CD4-positive, alpha-beta T cell treated with Interleukin-15 for 4 hours (primary cell): ENCODE data around the gene BLCAP.

Experiments
- DNase-seq: peaks from one replicate; pipeline ENCODE4 v3.0.0-alpha.2; 2020; ENCODE audit warnings: low spot score

BLCAP gene

GRCh38 chr20:37529214-37529967, 1.7 kb upstream of the BLCAP start:
- no peak for DNase-seq

- DNase-seq = no peak
These were observed 954 bp upstream of the BLCAP start for GRCh38 chr20:37528446-37529213.

DNA sequence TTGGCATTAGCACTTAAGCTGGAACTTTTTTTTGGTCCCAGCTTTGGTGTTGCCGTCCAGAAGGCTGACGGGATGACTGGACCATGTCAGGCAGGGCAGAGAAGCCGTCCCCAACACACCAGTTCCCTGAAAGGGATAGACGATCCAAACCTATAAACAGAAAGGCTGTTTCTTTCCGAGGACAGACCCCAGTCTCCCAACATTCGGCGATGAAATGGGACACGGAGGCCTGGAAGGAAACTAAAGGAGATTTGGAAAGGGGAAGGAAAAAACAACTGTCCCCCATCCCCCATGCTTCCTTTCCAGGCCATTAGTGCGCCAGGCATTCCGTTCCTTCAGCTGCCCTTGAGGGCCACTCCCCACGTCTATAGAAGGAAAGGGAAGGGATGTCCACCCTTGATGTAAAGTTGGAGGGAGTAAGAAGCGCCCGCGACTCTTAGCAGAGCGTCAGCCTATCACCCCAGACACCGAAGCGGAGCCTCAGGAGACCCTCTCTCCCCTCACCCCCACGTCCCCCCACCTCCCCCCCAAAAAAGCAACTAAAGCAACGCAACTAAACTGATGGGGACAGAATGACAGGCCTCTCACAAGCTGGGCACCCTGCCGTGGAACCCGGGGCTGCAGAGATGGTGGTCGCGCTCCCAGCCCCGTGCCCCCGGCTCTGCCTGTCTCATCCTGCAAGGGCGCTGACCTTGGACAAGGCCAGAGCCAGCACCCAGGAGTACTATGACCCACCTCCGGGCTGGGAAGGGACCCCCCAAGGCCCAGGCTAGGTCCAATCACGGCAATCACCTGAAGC, 638 bp downstream of the BLCAP start:
- DNase-seq = no peak

GRCh38 chr20:37526238-37526838, 1.3 kb downstream of the BLCAP start:
- DNase-seq = no peak

- no peak for DNase-seq
These were observed 1.9 kb downstream of the BLCAP start for GRCh38 chr20:37525810-37526209.

DNA sequence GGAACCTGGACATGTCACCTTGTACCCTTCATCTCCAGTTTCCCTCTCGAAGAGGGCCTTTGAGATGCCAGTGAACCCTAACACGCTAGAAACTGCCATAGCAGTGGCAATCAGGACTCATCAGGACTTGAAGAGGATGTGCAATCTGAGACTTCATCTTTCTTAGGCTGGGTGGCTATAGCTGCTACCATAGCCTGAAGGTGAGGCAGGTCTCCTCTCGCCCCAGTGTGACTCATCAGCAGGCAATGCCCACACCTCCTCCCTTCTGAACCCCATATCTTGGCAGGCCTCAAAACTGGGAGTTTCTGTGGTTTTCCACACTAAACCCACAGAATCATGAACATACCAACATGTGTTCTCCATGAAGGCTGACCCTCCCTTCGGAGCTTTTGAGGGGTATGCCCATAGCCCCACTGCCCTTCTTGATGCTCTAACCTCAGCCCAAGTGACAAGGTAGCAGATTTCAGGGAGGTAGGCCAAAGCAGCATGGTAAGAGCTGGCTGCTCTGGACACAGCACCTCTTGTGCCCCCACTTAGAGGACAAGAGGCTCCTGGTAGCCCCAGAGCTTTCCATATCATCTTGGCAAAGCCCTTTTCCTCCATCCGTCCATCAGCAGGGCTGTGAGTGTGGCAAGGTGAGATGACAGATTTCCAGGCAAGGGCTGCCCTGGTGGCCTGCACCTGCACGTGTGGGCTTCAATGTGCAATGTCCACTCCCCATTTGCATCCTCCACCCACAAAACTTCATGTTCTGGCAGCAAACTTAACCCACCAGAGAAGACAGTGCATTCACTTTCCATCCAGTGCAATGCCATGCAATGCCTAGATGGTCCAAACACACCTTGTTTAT, 2.6 kb downstream of the BLCAP start:
- DNase-seq = peak; percentile 42

GRCh38 chr20:37523911-37524700, 3.6 kb downstream of the BLCAP start:
- DNase-seq = no peak

DNA sequence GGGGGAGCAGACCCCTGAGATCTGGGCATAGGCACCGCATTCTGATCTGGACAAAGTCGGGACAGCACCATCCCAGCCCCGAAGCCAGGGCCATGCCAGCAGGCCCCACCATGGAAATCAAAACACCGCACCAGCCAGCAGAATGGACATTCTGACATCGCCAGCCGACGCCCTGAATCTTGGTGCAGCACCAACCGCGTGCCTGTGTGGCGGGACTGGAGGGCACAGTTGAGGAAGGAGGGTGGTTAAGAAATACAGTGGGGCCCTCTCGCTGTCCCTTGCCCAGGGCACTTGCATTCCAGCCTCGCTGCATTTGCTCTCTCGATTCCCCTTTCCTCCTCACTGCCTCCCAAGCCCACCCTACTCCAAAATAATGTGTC, 4.7 kb downstream of the BLCAP start:
- no peak for DNase-seq

DNA sequence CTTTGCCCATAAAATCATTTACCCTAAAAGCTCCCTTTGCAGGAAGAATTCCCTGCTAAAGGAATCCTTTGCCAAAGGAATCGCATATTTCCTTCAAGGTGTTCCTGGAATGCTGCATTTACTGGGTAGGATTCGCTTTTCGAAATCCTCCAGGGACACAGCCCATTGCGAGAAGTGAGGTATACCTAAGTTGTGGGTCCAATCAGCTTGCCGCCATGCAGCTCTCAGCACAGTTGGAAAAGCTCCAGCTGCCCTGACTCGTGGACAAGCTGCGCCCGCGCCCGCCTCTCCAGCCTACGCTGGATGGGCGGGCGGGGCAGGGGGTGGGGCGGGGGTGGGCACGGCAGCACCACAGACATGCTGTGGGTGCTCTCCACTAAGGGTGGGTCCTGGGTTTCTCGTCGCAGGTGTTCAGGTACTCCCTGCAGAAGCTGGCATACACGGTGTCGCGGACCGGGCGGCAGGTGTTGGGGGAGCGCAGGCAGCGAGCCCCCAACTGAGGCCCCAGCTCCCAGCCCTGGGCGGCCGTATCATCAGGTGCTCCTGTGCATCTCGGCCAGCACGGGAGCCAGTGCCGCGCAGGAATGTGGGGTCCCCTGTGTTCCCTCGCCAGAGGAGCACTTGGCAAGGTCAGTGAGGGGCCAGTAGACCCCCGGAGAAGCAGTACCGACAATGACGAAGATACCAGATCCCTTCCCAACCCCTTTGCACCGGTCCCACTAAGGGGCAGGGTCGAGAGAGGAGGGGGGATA, 5.2 kb downstream of the BLCAP start:
- no peak for DNase-seq

DNA sequence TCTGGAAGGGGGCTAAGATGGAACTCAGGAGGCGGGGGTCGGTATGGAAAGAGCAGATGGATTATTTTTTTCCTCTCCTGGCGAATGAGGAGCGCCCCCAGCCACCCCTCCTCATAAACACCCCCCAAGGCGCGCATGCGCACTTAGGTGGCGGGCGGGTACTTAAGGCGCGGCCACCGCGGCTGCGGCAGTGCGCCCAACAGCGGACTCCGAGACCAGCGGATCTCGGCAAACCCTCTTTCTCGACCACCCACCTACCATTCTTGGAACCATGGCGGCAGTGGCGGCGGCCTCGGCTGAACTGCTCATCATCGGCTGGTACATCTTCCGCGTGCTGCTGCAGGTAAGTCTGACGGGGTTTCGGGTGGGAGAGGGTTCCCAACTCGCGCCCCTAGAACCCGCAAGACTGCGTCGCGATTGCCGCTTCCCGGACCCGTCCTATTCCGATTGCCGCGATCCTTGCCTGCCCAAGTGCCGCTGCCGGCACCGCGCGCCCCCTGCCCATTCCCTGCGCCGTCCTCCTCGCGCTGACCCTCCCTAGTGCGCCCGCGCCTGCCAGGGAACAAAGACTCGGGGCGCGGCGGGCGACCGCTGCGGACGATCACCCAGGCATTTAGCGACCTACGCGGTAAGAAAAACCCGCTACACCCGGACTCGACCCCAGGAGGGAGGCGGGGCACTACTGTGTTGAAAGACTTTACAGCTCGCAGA, 6.5 kb downstream of the BLCAP start, which contains the start of gene NNAT:
NNAT (plus strand) TSS at position 190 of the 711 bp plus-strand sequence; CDS start at position 272, 82 bp downstream.
- DNase-seq = no peak

DNA sequence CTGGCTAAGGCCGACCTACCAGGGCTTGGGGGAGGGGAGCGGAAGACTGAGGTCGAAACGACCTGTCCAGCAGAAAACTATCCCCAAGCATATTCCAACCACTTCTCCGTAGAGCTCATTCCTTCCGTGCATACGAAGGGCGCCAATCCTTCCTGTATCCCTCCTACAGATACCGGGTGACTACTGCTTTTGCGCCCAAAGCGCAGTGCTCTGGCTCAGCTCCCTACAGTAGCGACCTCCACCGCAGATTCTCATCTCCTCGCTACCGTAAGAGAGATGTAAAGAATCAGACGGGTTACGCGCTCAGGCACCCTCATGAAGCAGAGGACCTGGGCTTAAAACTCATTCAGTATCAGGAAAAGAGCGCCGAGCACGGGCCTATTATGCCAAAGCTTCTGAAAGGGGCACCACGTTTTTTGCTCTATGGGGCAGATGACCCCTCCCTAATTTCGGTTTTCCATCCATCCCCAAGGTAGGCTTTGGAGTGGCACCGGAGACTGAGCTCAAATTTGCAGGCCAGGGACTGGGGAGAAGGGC, 7.2 kb downstream of the BLCAP start:
- no peak for DNase-seq

DNA sequence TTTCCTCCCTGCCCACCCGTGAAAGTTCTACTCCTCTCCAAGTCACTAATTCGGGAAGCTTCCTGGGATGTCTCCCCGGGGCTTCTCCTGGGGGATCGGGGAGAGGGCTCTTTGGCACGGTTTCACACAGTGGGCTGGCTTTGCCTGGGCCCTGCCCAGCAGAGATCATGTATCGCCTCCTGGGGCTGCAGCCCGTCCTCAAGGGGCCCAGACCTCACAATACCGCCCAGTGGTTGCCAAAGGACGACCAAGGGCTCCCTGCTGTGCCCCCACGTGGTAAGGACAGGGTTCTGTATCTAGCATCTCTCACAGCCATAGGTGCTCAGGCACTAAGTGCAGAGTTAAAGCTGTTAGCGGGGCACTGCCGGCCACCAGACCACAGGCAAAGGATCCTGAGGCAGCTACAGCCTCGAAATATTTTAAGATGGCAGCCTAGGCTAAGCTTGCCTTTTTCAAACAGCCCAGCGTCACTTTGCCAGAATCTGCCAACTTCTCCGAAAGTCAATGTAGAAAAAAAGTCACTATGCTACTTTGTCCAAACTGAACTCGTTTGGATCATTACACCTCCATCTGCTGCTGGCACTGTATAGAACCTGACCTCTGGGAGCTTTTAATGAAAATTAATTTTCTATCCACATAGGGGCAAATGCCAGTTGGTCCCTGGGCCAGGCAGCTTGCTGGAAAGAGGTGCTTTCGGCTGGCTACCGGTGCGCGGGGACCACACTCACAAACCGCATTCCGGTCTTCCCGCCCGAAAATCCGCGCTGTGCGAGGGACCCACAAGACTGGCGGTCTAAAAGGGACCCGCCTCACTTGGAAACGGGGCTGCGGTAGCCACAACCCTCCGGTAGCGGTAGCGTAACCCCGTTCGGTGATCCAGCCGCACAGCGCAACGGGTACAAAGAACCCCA, 7.9 kb downstream of the BLCAP start:
- DNase-seq = no peak

GRCh38 chr20:37518606-37519507, 8.8 kb downstream of the BLCAP start:
- no peak for DNase-seq

- no peak for DNase-seq
These were observed 9.6 kb downstream of the BLCAP start for GRCh38 chr20:37518059-37518458.

DNA sequence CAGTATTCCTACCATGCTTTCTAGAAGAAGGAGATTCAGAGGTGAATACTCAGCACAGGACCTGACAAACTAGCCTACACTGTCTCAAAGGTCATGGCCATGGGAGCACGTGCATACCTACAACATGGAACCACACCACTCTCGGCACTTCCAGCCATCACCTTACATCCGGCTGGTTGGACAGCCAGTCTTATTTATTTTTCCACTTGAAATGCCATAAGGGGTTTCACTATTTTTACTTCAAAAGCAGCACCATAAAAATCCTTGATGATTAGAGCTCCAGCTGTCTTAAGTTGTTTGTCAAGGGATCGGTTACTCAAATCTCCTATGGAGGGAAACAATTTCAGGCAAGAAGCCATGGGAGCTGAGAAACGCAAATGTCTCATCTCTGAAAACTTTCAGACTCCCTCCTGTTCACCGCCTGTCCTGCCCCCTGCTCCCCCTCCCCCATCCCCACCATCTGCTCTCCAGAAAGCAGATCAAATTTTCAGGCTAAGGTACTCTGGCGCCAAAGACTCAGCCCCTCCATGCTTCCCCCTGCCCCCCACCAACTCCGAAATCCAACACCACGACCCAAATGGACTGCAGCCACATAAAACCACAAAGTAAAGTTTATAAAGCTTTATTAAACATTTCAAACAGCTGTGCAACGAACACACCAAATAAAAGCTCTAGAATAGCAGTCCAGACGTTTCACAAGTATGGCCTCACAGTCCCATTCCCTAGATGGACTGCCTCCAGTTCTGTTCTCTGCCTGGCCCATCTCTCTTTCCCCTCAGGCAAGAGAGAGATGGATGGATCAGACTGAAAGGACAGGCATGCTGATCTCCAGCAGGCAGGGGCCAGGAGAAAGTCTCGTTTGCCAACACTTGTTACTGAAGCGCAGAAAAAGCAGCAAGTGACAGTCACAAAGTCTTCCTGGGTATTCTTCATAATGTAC, 10.6 kb downstream of the BLCAP start:
- DNase-seq = no peak
